Measurements from ENCODE around the gene LHFPL3.

GRCh38 chr7:104382616-104383015 is 54.2 kb downstream of the LHFPL3 start:
- TF ChIP-seq, protein P1, sequence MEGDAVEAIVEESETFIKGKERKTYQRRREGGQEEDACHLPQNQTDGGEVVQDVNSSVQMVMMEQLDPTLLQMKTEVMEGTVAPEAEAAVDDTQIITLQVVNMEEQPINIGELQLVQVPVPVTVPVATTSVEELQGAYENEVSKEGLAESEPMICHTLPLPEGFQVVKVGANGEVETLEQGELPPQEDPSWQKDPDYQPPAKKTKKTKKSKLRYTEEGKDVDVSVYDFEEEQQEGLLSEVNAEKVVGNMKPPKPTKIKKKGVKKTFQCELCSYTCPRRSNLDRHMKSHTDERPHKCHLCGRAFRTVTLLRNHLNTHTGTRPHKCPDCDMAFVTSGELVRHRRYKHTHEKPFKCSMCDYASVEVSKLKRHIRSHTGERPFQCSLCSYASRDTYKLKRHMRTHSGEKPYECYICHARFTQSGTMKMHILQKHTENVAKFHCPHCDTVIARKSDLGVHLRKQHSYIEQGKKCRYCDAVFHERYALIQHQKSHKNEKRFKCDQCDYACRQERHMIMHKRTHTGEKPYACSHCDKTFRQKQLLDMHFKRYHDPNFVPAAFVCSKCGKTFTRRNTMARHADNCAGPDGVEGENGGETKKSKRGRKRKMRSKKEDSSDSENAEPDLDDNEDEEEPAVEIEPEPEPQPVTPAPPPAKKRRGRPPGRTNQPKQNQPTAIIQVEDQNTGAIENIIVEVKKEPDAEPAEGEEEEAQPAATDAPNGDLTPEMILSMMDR (IDR thresholded peaks at IDR 0.05), result no peak
- TF ChIP-seq EZH2 (IDR thresholded peaks at IDR 0.05) (no peak), EZH2phosphoT487 (IDR thresholded peaks at IDR 0.05) (no peak)
